DND-41 (cell line): ENCODE measurements around the gene HS3ST3A1.

Source experiments
- ATAC-seq: fragments of 200-7000 bp; cut with Tn5 transposase; 3 replicates; pipeline ENCODE4 v1.9.1; 2021; ENCODE audit warnings: low read depth; ENCODE audit not compliant: insufficient read depth
- DNase-seq: peaks from one replicate; pipeline ENCODE4 v3.0.0-alpha.2; 2020
- H2AFZ ChIP-seq: 2 replicates; pipeline ENCODE4 v1.6.0; 2012; ENCODE audit warnings: low read depth, low read length
- H3K27ac ChIP-seq: 2 replicates; pipeline ENCODE4 v1.5.1; 2012; ENCODE audit warnings: low read length, inconsistent platforms
- H3K27me3 ChIP-seq: fragments of 200-600 bp; sonication (generic); 2 replicates; pipeline ENCODE4 v1.6.0; 2012; ENCODE audit warnings: low read length, mild to moderate bottlenecking, inconsistent platforms; ENCODE audit not compliant: insufficient read depth, poor library complexity
- H3K36me3 ChIP-seq: 2 replicates; pipeline ENCODE4 v1.5.1; 2012; ENCODE audit warnings: low read length, inconsistent platforms; ENCODE audit not compliant: insufficient read depth
- H3K4me1 ChIP-seq: 2 replicates; pipeline ENCODE4 v1.5.1; 2012; ENCODE audit warnings: mild to moderate bottlenecking, low read length; ENCODE audit not compliant: insufficient read depth
- H3K4me2 ChIP-seq: 2 replicates; pipeline ENCODE4 v1.6.0; 2012; ENCODE audit warnings: mild to moderate bottlenecking, moderate library complexity, low read length, inconsistent platforms; ENCODE audit not compliant: insufficient read depth
- H3K4me3 ChIP-seq, 2 experiments: fragments of 200-600 bp in 1 of 2; shearing (Covaris generic) in 1 of 2; 2 replicates each; pipeline ENCODE4 v1.5.1; 2012 to 2016; ENCODE audit warnings: inconsistent platforms in 2 of 2, low read length in 2 of 2, mild to moderate bottlenecking in 2 of 2, low read depth in 1 of 2, moderate library complexity in 1 of 2
- H3K79me2 ChIP-seq: 2 replicates; pipeline ENCODE4 v1.6.0; 2012; ENCODE audit warnings: low read length, inconsistent platforms; ENCODE audit not compliant: insufficient read depth
- H3K9ac ChIP-seq: 2 replicates; pipeline ENCODE4 v1.6.0; 2012; ENCODE audit warnings: low read depth, mild to moderate bottlenecking, inconsistent platforms, low read length, moderate library complexity
- H3K9me3 ChIP-seq: 2 replicates; pipeline ENCODE4 v1.5.1; 2012; ENCODE audit warnings: low read length, moderate library complexity, mild to moderate bottlenecking, inconsistent platforms; ENCODE audit not compliant: insufficient read depth, severe bottlenecking
- H4K20me1 ChIP-seq: 2 replicates; pipeline ENCODE4 v1.6.0; 2012; ENCODE audit warnings: low read length; ENCODE audit not compliant: insufficient read depth
- CTCF ChIP-seq: IDR thresholded peaks from 2 replicates; pipeline ENCODE4 v1.5.1; 2012; ENCODE audit warnings: borderline replicate concordance, low read length, moderate library complexity, mild to moderate bottlenecking; ENCODE audit not compliant: poor library complexity, severe bottlenecking; ENCODE audit errors: extremely low read depth
- EZH2 ChIP-seq: IDR thresholded peaks from 3 replicates; pipeline ENCODE4 v1.6.1; 2012; ENCODE audit warnings: borderline replicate concordance, low read depth, mild to moderate bottlenecking, moderate library complexity, low read length, inconsistent platforms; ENCODE audit not compliant: severe bottlenecking

HS3ST3A1 gene

GRCh38 chr17:13480877-13481276 lies 120.9 kb downstream of the HS3ST3A1 start:
- no peaks in the 10 kb centered on the region for H3K36me3 ChIP-seq
- no peak overlapping the region for H3K27ac ChIP-seq
- no peaks in the 10 kb centered on the region for H3K79me2 ChIP-seq
- H3K4me3 ChIP-seq: no peak overlapping the region
- no peak overlapping the region for H3K4me2 ChIP-seq
- peaks cover 9% of the 10 kb centered on the region for H3K9me3 ChIP-seq
- no peaks in the 10 kb centered on the region for H3K4me1 ChIP-seq
- DNase-seq (no peak), ATAC-seq (no peak)
- H4K20me1 ChIP-seq: no peaks in the 10 kb centered on the region
- TF ChIP-seq EZH2 (no peak), CTCF (no peak)
- no peaks in the 10 kb centered on the region for H3K27me3 ChIP-seq
- H3K9ac ChIP-seq: no peak overlapping the region
- H2AFZ ChIP-seq: no peak overlapping the region

- Histone ChIP-seq H3K4me3 (no peak overlapping the region), H3K9ac (no peak overlapping the region), H2AFZ (no peak overlapping the region), H3K4me1 (no peaks in the 10 kb centered on the region), H3K79me2 (no peaks in the 10 kb centered on the region), H3K9me3 (peaks cover 9% of the 10 kb centered on the region), H4K20me1 (no peaks in the 10 kb centered on the region), H3K36me3 (no peaks in the 10 kb centered on the region), H3K4me2 (no peak overlapping the region), H3K27ac (no peak overlapping the region), H3K27me3 (no peaks in the 10 kb centered on the region)
- ATAC-seq (no peak), DNase-seq (no peak)
- TF ChIP-seq CTCF: no peak
- no peak for TF ChIP-seq EZH2
Observed at GRCh38 chr17:13478326-13478830, 123.4 kb downstream of the HS3ST3A1 start.

GRCh38 chr17:13477180-13477611 lies 124.5 kb downstream of the HS3ST3A1 start:
- Histone ChIP-seq H3K27ac (no peak overlapping the region), H3K4me3 (no peak overlapping the region), H3K4me1 (no peaks in the 10 kb centered on the region), H3K9ac (no peak overlapping the region), H3K36me3 (no peaks in the 10 kb centered on the region), H4K20me1 (no peaks in the 10 kb centered on the region), H3K79me2 (no peaks in the 10 kb centered on the region), H2AFZ (no peak overlapping the region), H3K4me2 (no peak overlapping the region), H3K9me3 (peaks cover 9% of the 10 kb centered on the region), H3K27me3 (no peaks in the 10 kb centered on the region)
- DNase-seq (no peak), ATAC-seq (no peak)
- no peak for TF ChIP-seq CTCF
- no peak for TF ChIP-seq EZH2

- Histone ChIP-seq H4K20me1 (no peaks in the 10 kb centered on the region), H3K4me2 (no peak overlapping the region), H3K79me2 (no peaks in the 10 kb centered on the region), H2AFZ (no peak overlapping the region), H3K9me3 (peaks cover 9% of the 10 kb centered on the region), H3K27me3 (no peaks in the 10 kb centered on the region), H3K36me3 (no peaks in the 10 kb centered on the region), H3K9ac (no peak overlapping the region), H3K27ac (no peak overlapping the region), H3K4me1 (no peaks in the 10 kb centered on the region), H3K4me3 (no peak overlapping the region)
- DNase-seq (no peak), ATAC-seq (no peak)
- no peak for TF ChIP-seq EZH2
- no peak for TF ChIP-seq CTCF
Observed at GRCh38 chr17:13476720-13477119, 125.0 kb downstream of the HS3ST3A1 start.
